ENCODE measurements around the gene ANK2.

Gene ANK2

GRCh38 chr4:113371111-113371510 lies 321.7 kb downstream of the ANK2 start:
- H3K36me3 Mint-ChIP-seq (ENCODE audit: low read depth): no peaks in the 10 kb centered on the region
- H3K27me3 Mint-ChIP-seq: no peaks in the 10 kb centered on the region
- H3K9me3 Mint-ChIP-seq: no peaks in the 10 kb centered on the region
- H3K4me3 Mint-ChIP-seq: no peak overlapping the region
- H3K4me1 Mint-ChIP-seq (ENCODE audit: low read depth): no peaks in the 10 kb centered on the region
- intact Hi-C loops (cut with micrococcal nuclease): no loop called here
- H3K27ac Mint-ChIP-seq: no peak overlapping the region

- Mint-ChIP-seq H3K27me3 (no peaks in the 10 kb centered on the region), H3K4me3 (no peak overlapping the region), H3K36me3 (ENCODE audit: low read depth) (no peaks in the 10 kb centered on the region), H3K9me3 (no peaks in the 10 kb centered on the region), H3K4me1 (ENCODE audit: low read depth) (no peaks in the 10 kb centered on the region), H3K27ac (no peak overlapping the region)
- intact Hi-C loops (cut with micrococcal nuclease): no loop called here
These were observed 326.7 kb downstream of the ANK2 start for GRCh38 chr4:113375964-113376666.

- Mint-ChIP-seq H3K9me3 (no peaks in the 10 kb centered on the region), H3K4me1 (ENCODE audit: low read depth) (no peaks in the 10 kb centered on the region), H3K4me3 (no peak overlapping the region), H3K36me3 (ENCODE audit: low read depth) (no peaks in the 10 kb centered on the region), H3K27me3 (no peaks in the 10 kb centered on the region), H3K27ac (no peak overlapping the region)
- intact Hi-C loops (cut with micrococcal nuclease): no loop called here
These were observed 329.4 kb downstream of the ANK2 start for GRCh38 chr4:113378836-113379235.

- Mint-ChIP-seq H3K9me3 (no peaks in the 10 kb centered on the region), H3K4me3 (no peak overlapping the region), H3K27ac (no peak overlapping the region), H3K4me1 (ENCODE audit: low read depth) (no peaks in the 10 kb centered on the region), H3K27me3 (no peaks in the 10 kb centered on the region), H3K36me3 (ENCODE audit: low read depth) (no peaks in the 10 kb centered on the region)
- intact Hi-C loops (cut with micrococcal nuclease): no loop called here
These were observed 333.3 kb downstream of the ANK2 start for GRCh38 chr4:113382704-113383103.

GRCh38 chr4:113383111-113383785 lies 333.8 kb downstream of the ANK2 start:
- no peak overlapping the region for H3K27ac Mint-ChIP-seq

GRCh38 chr4:113384600-113384999 lies 335.1 kb downstream of the ANK2 start:
- Mint-ChIP-seq H3K27me3 (no peaks in the 10 kb centered on the region), H3K9me3 (no peaks in the 10 kb centered on the region), H3K4me1 (ENCODE audit: low read depth) (no peaks in the 10 kb centered on the region), H3K36me3 (ENCODE audit: low read depth) (no peaks in the 10 kb centered on the region), H3K27ac (no peak overlapping the region), H3K4me3 (no peak overlapping the region)
- intact Hi-C loops (cut with micrococcal nuclease): no loop called here

More at GRCh38 chr4:113383111-113383785, 333.8 kb downstream of the ANK2 start:
- no peaks in the 10 kb centered on the region for H3K4me1 Mint-ChIP-seq (ENCODE audit: low read depth)
- no peak overlapping the region for H3K4me3 Mint-ChIP-seq
- no peaks in the 10 kb centered on the region for H3K9me3 Mint-ChIP-seq
- intact Hi-C loops (cut with micrococcal nuclease): no loop called here
- H3K27me3 Mint-ChIP-seq: no peaks in the 10 kb centered on the region
- no peaks in the 10 kb centered on the region for H3K36me3 Mint-ChIP-seq (ENCODE audit: low read depth)

GRCh38 chr4:113385281-113385899 lies 335.9 kb downstream of the ANK2 start:
- H3K27me3 Mint-ChIP-seq: no peaks in the 10 kb centered on the region
- intact Hi-C loops (cut with micrococcal nuclease): no loop called here
- no peaks in the 10 kb centered on the region for H3K36me3 Mint-ChIP-seq (ENCODE audit: low read depth)
- no peaks in the 10 kb centered on the region for H3K9me3 Mint-ChIP-seq
- H3K27ac Mint-ChIP-seq: no peak overlapping the region
- no peaks in the 10 kb centered on the region for H3K4me1 Mint-ChIP-seq (ENCODE audit: low read depth)
- H3K4me3 Mint-ChIP-seq: no peak overlapping the region

GRCh38 chr4:113389160-113389559 lies 339.7 kb downstream of the ANK2 start:
- no peaks in the 10 kb centered on the region for H3K4me1 Mint-ChIP-seq (ENCODE audit: low read depth)
- no peak overlapping the region for H3K4me3 Mint-ChIP-seq
- H3K9me3 Mint-ChIP-seq: no peaks in the 10 kb centered on the region
- H3K27me3 Mint-ChIP-seq: no peaks in the 10 kb centered on the region
- intact Hi-C loops (cut with micrococcal nuclease): no loop called here
- H3K36me3 Mint-ChIP-seq (ENCODE audit: low read depth): no peaks in the 10 kb centered on the region
- H3K27ac Mint-ChIP-seq: no peak overlapping the region

- intact Hi-C loops (cut with micrococcal nuclease): loop anchor here (5.0 to 10.0 kb wide), 3 partner anchors 154 to 1416 kb away; no protein-coding TSS in a partner anchor
- Mint-ChIP-seq H3K27me3 (no peaks in the 10 kb centered on the region), H3K4me1 (ENCODE audit: low read depth) (no peaks in the 10 kb centered on the region), H3K4me3 (no peak overlapping the region), H3K9me3 (no peaks in the 10 kb centered on the region), H3K27ac (no peak overlapping the region), H3K36me3 (ENCODE audit: low read depth) (no peaks in the 10 kb centered on the region)
These were observed 341.4 kb downstream of the ANK2 start for GRCh38 chr4:113390850-113391249.

- no peaks in the 10 kb centered on the region for H3K27me3 Mint-ChIP-seq
- H3K27ac Mint-ChIP-seq: no peak overlapping the region
- H3K36me3 Mint-ChIP-seq (ENCODE audit: low read depth): no peaks in the 10 kb centered on the region
- H3K4me3 Mint-ChIP-seq: no peak overlapping the region
- no peaks in the 10 kb centered on the region for H3K4me1 Mint-ChIP-seq (ENCODE audit: low read depth)
- intact Hi-C loops (cut with micrococcal nuclease): loop anchor here (1.0 to 10.0 kb wide), 6 partner anchors 151 to 1413 kb away; no protein-coding TSS in a partner anchor
- no peaks in the 10 kb centered on the region for H3K9me3 Mint-ChIP-seq
These were observed 344.8 kb downstream of the ANK2 start for GRCh38 chr4:113394108-113394729.

GRCh38 chr4:113394730-113395530 lies 345.5 kb downstream of the ANK2 start:
- Mint-ChIP-seq H3K4me1 (ENCODE audit: low read depth) (no peaks in the 10 kb centered on the region), H3K27me3 (no peaks in the 10 kb centered on the region), H3K4me3 (no peak overlapping the region), H3K9me3 (no peaks in the 10 kb centered on the region), H3K27ac (no peak overlapping the region), H3K36me3 (ENCODE audit: low read depth) (no peaks in the 10 kb centered on the region)
- intact Hi-C loops (cut with micrococcal nuclease): loop anchor here (1.0 to 10.0 kb wide), 6 partner anchors 150 to 1412 kb away; no protein-coding TSS in a partner anchor

GRCh38 chr4:113397114-113397701 lies 347.8 kb downstream of the ANK2 start:
- intact Hi-C loops (cut with micrococcal nuclease): loop anchor here (10.0 kb wide), 1 partner anchor 148 kb away; no protein-coding TSS in a partner anchor
- Mint-ChIP-seq H3K27ac (no peak overlapping the region), H3K36me3 (ENCODE audit: low read depth) (no peaks in the 10 kb centered on the region), H3K4me1 (ENCODE audit: low read depth) (no peaks in the 10 kb centered on the region), H3K27me3 (no peaks in the 10 kb centered on the region), H3K9me3 (no peaks in the 10 kb centered on the region), H3K4me3 (no peak overlapping the region)

Measured in dendritic cell treated with granulocyte-macrophage colony-stimulating factor and Interleukin-4, amounts not matched to agents 40 ng/mL and 50 ng/mL, for 4 days (primary cell).